ENCODE results near the gene PAK5. TPM values are rescaled to one million over a fixed set of nuclear protein-coding genes. Genes with fewer than 3 reads are reported as not detected.

PAK5 gene
- polyA plus RNA-seq, 1 of the 3 experiments (the other 2 are of a cell fraction) = 0.03 TPM

- no peak overlapping the region for H3K9ac ChIP-seq
- H2AFZ ChIP-seq (ENCODE audit: low read depth) = no peak overlapping the region
- peak; percentile 20 for DNase-seq
- H3K9me3 ChIP-seq = no peaks in the 10 kb centered on the region
- no peaks in the 10 kb centered on the region for H4K20me1 ChIP-seq (ENCODE audit: insufficient read depth)
- no peaks in the 10 kb centered on the region for H3K9me2 ChIP-seq
- CTCF ChIA-PET = interaction anchor here (1.1 to 5.5 kb wide), 5 partner anchors 10 to 165 kb away, joined by 3 to 36 read pairs (median 6); no protein-coding TSS in a partner anchor
- WGBS (ENCODE audit: low lambda C conversion rate) = 20% methylated on average over 2 of the region's 2 CpGs
- no peaks in the 10 kb centered on the region for H3K36me3 ChIP-seq (replicated peaks in 1 of 2; ENCODE audit: control insufficient read depth in 1 of 2, insufficient read depth in 2 of 2, low read length in 1 of 2)
- no peak overlapping the region for H3K4me3 ChIP-seq (ENCODE audit: low read depth in 2 of 2, low read length in 1 of 2)
- peak in 1 of 2 experiments; percentile 48; a peak in 1 of 4 replicates for TF ChIP-seq EP300 (IDR thresholded peaks at IDR 0.05; ENCODE audit: borderline replicate concordance in 1 of 2, low read depth in 1 of 2, low read length in 1 of 2)
- no peak for TF ChIP-seq MEF2A (IDR thresholded peaks at IDR 0.05; ENCODE audit: borderline replicate concordance, low read depth)
- no peaks in the 10 kb centered on the region for H3K79me2 ChIP-seq (ENCODE audit: insufficient read depth)
- H3F3A ChIP-seq (replicated peaks; ENCODE audit: insufficient read depth) = no peaks in the 10 kb centered on the region
- H3K4me2 ChIP-seq = no peak overlapping the region
- POLR2A ChIA-PET = interaction anchor here (1.1 kb wide), 1 partner anchor 58 kb away, joined by 3 read pairs; the partner anchor contains the start of gene LAMP5
- no peaks in the 10 kb centered on the region for H3K27me3 ChIP-seq (ENCODE audit: insufficient read depth)
- peaks cover 0 to 36% of the 10 kb centered on the region in 2 experiments; a peak in 2 of 4 replicates for H3K4me1 ChIP-seq (ENCODE audit: control insufficient read depth in 1 of 2, insufficient read depth in 2 of 2, low read depth in 1 of 2, low read length in 1 of 2)
- H3K27ac ChIP-seq (ENCODE audit: low read depth in 2 of 2, low read length in 1 of 2) = peak overlapping the region in 1 of 2 experiments; percentile 74; a peak in 1 of 4 replicates
Measured at GRCh38 chr20:9572670-9573069, 266.2 kb downstream of the PAK5 start.

- Histone ChIP-seq H3K27me3 (ENCODE audit: insufficient read depth) (no peaks in the 10 kb centered on the region), H2AFZ (ENCODE audit: low read depth) (no peak overlapping the region), H3K9ac (no peak overlapping the region), H3K9me3 (no peaks in the 10 kb centered on the region), H3K4me3 (ENCODE audit: low read depth in 2 of 2, low read length in 1 of 2) (no peak overlapping the region), H3K27ac (ENCODE audit: low read depth in 2 of 2, low read length in 1 of 2) (peak overlapping the region in 1 of 2 experiments; percentile 74; a peak in 1 of 4 replicates), H3K9me2 (no peaks in the 10 kb centered on the region), H3K36me3 (replicated peaks in 1 of 2; ENCODE audit: control insufficient read depth in 1 of 2, insufficient read depth in 2 of 2, low read length in 1 of 2) (no peaks in the 10 kb centered on the region), H3K4me2 (no peak overlapping the region), H3F3A (replicated peaks; ENCODE audit: insufficient read depth) (no peaks in the 10 kb centered on the region), H3K79me2 (ENCODE audit: insufficient read depth) (no peaks in the 10 kb centered on the region), H4K20me1 (ENCODE audit: insufficient read depth) (no peaks in the 10 kb centered on the region), H3K4me1 (ENCODE audit: control insufficient read depth in 1 of 2, insufficient read depth in 2 of 2, low read depth in 1 of 2, low read length in 1 of 2) (peaks cover 0 to 36% of the 10 kb centered on the region in 2 experiments; a peak in 2 of 4 replicates)
- DNase-seq = peak; percentile 60
- ChIA-PET POLR2A (interaction anchor here (1.1 to 2.0 kb wide), 2 partner anchors 40 to 57 kb away, joined by 3 to 7 read pairs; partner anchors contain the start of gene LAMP5), CTCF (interaction anchor here (1.2 to 5.5 kb wide), 6 partner anchors 18 to 164 kb away, joined by 3 to 36 read pairs (median 6); no protein-coding TSS in a partner anchor)
- WGBS (ENCODE audit: low lambda C conversion rate) = 38% methylated on average over 3 of the region's 3 CpGs
- peak in 1 of 2 experiments; percentile 80; a peak in 2 of 4 replicates for TF ChIP-seq EP300 (IDR thresholded peaks at IDR 0.05; ENCODE audit: borderline replicate concordance in 1 of 2, low read depth in 1 of 2, low read length in 1 of 2)
- TF ChIP-seq, protein P1, sequence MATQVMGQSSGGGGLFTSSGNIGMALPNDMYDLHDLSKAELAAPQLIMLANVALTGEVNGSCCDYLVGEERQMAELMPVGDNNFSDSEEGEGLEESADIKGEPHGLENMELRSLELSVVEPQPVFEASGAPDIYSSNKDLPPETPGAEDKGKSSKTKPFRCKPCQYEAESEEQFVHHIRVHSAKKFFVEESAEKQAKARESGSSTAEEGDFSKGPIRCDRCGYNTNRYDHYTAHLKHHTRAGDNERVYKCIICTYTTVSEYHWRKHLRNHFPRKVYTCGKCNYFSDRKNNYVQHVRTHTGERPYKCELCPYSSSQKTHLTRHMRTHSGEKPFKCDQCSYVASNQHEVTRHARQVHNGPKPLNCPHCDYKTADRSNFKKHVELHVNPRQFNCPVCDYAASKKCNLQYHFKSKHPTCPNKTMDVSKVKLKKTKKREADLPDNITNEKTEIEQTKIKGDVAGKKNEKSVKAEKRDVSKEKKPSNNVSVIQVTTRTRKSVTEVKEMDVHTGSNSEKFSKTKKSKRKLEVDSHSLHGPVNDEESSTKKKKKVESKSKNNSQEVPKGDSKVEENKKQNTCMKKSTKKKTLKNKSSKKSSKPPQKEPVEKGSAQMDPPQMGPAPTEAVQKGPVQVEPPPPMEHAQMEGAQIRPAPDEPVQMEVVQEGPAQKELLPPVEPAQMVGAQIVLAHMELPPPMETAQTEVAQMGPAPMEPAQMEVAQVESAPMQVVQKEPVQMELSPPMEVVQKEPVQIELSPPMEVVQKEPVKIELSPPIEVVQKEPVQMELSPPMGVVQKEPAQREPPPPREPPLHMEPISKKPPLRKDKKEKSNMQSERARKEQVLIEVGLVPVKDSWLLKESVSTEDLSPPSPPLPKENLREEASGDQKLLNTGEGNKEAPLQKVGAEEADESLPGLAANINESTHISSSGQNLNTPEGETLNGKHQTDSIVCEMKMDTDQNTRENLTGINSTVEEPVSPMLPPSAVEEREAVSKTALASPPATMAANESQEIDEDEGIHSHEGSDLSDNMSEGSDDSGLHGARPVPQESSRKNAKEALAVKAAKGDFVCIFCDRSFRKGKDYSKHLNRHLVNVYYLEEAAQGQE (IDR thresholded peaks at IDR 0.05; ENCODE audit: low read depth, low read length) = no peak
Measured at GRCh38 chr20:9571783-9572182, 267.1 kb downstream of the PAK5 start.

DNA sequence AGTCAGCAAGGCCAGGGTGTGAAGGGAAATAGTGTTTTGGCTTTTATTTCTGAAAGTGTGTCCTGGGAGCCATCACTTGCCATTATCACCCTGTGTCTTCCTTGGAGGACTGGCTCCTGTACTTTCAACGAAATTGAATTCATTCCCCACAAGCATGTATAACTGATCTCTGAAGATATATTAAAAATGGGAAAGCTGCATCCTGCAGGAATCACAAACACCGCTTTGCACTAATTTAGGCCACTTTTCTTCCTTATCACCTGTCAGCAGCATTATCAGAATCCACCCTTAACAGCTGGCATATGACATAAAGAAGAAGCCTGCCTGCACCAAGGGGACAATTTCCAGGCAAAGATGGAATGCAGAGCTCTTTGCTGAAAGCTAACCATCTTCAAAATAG lies 268.3 kb downstream of the PAK5 start:
- 44% methylated on average over 2 of the region's 2 CpGs for WGBS (ENCODE audit: low lambda C conversion rate)
- no peaks in the 10 kb centered on the region for H3K9me3 ChIP-seq
- peaks cover 0 to 36% of the 10 kb centered on the region in 2 experiments; a peak in 2 of 4 replicates for H3K4me1 ChIP-seq (ENCODE audit: control insufficient read depth in 1 of 2, insufficient read depth in 2 of 2, low read depth in 1 of 2, low read length in 1 of 2)
- no peak overlapping the region for H3K4me3 ChIP-seq (ENCODE audit: low read depth in 2 of 2, low read length in 1 of 2)
- peak; percentile 53 for DNase-seq
- H3K79me2 ChIP-seq (ENCODE audit: insufficient read depth) = no peaks in the 10 kb centered on the region
- no peak overlapping the region for H2AFZ ChIP-seq (ENCODE audit: low read depth)
- no peak overlapping the region for H3K9ac ChIP-seq
- peak overlapping the region in 1 of 2 experiments; percentile 71; a peak in 2 of 4 replicates for H3K27ac ChIP-seq (ENCODE audit: low read depth in 2 of 2, low read length in 1 of 2)
- H3K27me3 ChIP-seq (ENCODE audit: insufficient read depth) = no peaks in the 10 kb centered on the region
- no peaks in the 10 kb centered on the region for H3K36me3 ChIP-seq (replicated peaks in 1 of 2; ENCODE audit: control insufficient read depth in 1 of 2, insufficient read depth in 2 of 2, low read length in 1 of 2)
- H3K4me2 ChIP-seq = no peak overlapping the region
- H3F3A ChIP-seq (replicated peaks; ENCODE audit: insufficient read depth) = no peaks in the 10 kb centered on the region
- ChIA-PET POLR2A (interaction anchor here (1.7 to 2.0 kb wide), 2 partner anchors 38 to 56 kb away, joined by 5 to 7 read pairs; partner anchors contain the start of gene LAMP5), CTCF (interaction anchor here (1.0 to 5.5 kb wide), 11 partner anchors 10 to 163 kb away, joined by 3 to 36 read pairs (median 4); no protein-coding TSS in a partner anchor)
- no peaks in the 10 kb centered on the region for H4K20me1 ChIP-seq (ENCODE audit: insufficient read depth)
- H3K9me2 ChIP-seq = no peaks in the 10 kb centered on the region
- TF ChIP-seq SMC3 (IDR thresholded peaks at IDR 0.05; ENCODE audit: low read depth, low read length) (no peak), MAX (IDR thresholded peaks at IDR 0.05; ENCODE audit: low read depth) (no peak), RFX5 (IDR thresholded peaks at IDR 0.05; ENCODE audit: low read length) (no peak), EP300 (IDR thresholded peaks at IDR 0.05; ENCODE audit: borderline replicate concordance in 1 of 2, low read depth in 1 of 2, low read length in 1 of 2) (peak in 1 of 2 experiments; percentile 97; a peak in 2 of 4 replicates), ZBTB33 (IDR thresholded peaks at IDR 0.05; ENCODE audit: borderline replicate concordance, low read depth) (no peak), CHD2 (IDR thresholded peaks at IDR 0.05; ENCODE audit: low read length, partially characterized antibody) (peak; percentile 70)
- TF ChIP-seq, protein P2, sequence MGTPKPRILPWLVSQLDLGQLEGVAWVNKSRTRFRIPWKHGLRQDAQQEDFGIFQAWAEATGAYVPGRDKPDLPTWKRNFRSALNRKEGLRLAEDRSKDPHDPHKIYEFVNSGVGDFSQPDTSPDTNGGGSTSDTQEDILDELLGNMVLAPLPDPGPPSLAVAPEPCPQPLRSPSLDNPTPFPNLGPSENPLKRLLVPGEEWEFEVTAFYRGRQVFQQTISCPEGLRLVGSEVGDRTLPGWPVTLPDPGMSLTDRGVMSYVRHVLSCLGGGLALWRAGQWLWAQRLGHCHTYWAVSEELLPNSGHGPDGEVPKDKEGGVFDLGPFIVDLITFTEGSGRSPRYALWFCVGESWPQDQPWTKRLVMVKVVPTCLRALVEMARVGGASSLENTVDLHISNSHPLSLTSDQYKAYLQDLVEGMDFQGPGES (IDR thresholded peaks at IDR 0.05; ENCODE audit: low read depth, low read length) = no peak
- TF ChIP-seq, protein P3, sequence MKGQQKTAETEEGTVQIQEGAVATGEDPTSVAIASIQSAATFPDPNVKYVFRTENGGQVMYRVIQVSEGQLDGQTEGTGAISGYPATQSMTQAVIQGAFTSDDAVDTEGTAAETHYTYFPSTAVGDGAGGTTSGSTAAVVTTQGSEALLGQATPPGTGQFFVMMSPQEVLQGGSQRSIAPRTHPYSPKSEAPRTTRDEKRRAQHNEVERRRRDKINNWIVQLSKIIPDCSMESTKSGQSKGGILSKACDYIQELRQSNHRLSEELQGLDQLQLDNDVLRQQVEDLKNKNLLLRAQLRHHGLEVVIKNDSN (IDR thresholded peaks at IDR 0.05; ENCODE audit: borderline replicate concordance, low read depth) = no peak

All from SK-N-SH (cell line).